ENCODE results near the gene CEP164.

Gene CEP164

DNA sequence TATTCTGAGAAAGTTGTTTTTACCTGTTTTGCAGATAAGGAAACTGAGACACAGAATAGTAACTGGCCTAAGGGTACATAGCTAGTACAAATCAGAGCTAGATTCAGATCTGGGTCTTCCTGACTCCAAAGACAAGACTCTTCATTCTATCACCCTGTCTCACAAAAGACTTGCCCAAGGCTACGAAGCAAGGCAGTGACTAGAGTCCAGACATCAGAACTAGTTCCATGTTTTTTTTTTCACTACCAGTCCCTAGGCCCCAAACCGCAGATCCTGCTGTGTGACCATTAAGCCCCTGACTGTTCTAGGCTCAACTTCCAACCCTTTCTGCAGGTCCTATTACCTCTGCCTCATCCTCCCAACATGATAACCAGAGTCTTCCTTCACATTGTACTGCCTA, 35.0 kb upstream of the CEP164 start:
- no peak for TF ChIP-seq POLR2A (IDR thresholded peaks at IDR 0.05; ENCODE audit: extremely low read depth, insufficient read length)
- TF ChIP-seq, protein P1, sequence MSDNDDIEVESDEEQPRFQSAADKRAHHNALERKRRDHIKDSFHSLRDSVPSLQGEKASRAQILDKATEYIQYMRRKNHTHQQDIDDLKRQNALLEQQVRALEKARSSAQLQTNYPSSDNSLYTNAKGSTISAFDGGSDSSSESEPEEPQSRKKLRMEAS (IDR thresholded peaks at IDR 0.05; ENCODE audit: low read depth, low read length), result no peak
- TF ChIP-seq, protein P2, sequence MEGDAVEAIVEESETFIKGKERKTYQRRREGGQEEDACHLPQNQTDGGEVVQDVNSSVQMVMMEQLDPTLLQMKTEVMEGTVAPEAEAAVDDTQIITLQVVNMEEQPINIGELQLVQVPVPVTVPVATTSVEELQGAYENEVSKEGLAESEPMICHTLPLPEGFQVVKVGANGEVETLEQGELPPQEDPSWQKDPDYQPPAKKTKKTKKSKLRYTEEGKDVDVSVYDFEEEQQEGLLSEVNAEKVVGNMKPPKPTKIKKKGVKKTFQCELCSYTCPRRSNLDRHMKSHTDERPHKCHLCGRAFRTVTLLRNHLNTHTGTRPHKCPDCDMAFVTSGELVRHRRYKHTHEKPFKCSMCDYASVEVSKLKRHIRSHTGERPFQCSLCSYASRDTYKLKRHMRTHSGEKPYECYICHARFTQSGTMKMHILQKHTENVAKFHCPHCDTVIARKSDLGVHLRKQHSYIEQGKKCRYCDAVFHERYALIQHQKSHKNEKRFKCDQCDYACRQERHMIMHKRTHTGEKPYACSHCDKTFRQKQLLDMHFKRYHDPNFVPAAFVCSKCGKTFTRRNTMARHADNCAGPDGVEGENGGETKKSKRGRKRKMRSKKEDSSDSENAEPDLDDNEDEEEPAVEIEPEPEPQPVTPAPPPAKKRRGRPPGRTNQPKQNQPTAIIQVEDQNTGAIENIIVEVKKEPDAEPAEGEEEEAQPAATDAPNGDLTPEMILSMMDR (IDR thresholded peaks at IDR 0.05; ENCODE audit: low read depth, low read length), result no peak
- TF ChIP-seq MYC (IDR thresholded peaks at IDR 0.05; ENCODE audit: low read depth, low read length), result no peak
- no peak for DNase-seq (ENCODE audit: low read depth)
- no peak overlapping the region for H3K4me3 ChIP-seq (ENCODE audit: low read depth, low read length)

DNA sequence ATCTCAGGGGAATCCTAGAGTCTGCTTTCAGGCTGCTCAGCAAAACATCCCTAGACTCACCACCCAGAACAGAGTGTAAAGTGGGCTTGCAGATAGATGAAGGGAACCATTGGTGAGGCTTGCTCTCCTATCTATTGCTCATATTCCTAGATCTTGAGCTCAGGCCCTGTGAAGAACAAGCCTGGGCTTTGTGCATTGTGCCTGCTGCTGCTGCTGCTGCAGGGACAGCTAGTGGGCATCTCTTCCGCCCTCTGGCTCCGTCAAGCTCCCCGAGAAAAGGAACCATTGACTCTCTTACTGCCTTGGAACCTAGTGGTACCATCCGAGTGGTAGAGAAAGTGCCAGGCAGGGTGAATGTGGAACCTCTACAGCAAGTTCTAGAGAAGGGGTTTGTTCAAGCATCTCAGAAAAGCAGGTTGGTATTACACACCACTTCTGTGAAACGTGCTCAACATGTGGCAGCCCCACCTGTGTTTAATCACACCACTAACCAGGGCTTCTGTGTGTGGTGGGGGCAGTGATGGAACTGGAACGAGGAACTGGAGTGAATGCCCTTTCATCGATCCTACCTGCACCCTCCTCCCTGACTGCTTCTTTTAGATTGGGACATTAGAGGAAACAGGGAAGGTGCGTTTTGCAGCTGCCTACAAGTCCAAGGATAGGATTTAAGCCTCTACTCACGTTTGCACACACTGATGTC, 32.1 kb upstream of the CEP164 start:
- DNase-seq (ENCODE audit: low read depth), result no peak
- H3K4me3 ChIP-seq (ENCODE audit: low read depth, low read length), result no peak overlapping the region
- TF ChIP-seq POLR2A (IDR thresholded peaks at IDR 0.05; ENCODE audit: extremely low read depth, insufficient read length), result no peak
- TF ChIP-seq, protein P2 (IDR thresholded peaks at IDR 0.05; ENCODE audit: low read depth, low read length), result no peak
- no peak for TF ChIP-seq MYC (IDR thresholded peaks at IDR 0.05; ENCODE audit: low read depth, low read length)
- TF ChIP-seq, protein P1 (IDR thresholded peaks at IDR 0.05; ENCODE audit: low read depth, low read length), result no peak

DNA sequence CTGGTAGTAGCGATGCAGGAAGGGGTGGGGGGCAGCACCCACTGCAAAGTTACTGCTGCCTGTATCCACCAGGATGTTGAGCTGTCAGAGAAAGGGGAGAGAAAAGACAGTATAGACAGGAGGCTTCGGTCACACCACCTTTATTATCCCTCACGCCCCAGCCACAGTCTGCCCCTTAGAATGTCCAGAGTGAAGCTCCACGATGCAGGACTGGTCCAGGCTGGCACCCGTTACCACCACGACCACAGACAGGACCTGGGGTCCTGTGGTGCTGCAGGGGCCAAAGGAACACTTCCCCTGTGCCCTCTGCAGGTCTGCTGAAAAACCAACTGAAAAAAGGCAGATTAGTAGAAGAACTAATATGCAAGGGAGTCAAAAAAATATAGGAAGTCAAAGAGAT, 30.8 kb upstream of the CEP164 start:
- no peak for DNase-seq (ENCODE audit: low read depth)
- no peak overlapping the region for H3K4me3 ChIP-seq (ENCODE audit: low read depth, low read length)
- no peak for TF ChIP-seq POLR2A (IDR thresholded peaks at IDR 0.05; ENCODE audit: extremely low read depth, insufficient read length)
- TF ChIP-seq, protein P1 (IDR thresholded peaks at IDR 0.05; ENCODE audit: low read depth, low read length), result no peak
- no peak for TF ChIP-seq MYC (IDR thresholded peaks at IDR 0.05; ENCODE audit: low read depth, low read length)
- TF ChIP-seq, protein P2 (IDR thresholded peaks at IDR 0.05; ENCODE audit: low read depth, low read length), result no peak

- no peak overlapping the region for H3K4me3 ChIP-seq (ENCODE audit: low read depth, low read length)
- no peak for DNase-seq (ENCODE audit: low read depth)
- TF ChIP-seq POLR2A (IDR thresholded peaks at IDR 0.05; ENCODE audit: extremely low read depth, insufficient read length), result no peak
- no peak for TF ChIP-seq MYC (IDR thresholded peaks at IDR 0.05; ENCODE audit: low read depth, low read length)
- TF ChIP-seq, protein P1 (IDR thresholded peaks at IDR 0.05; ENCODE audit: low read depth, low read length), result no peak
- TF ChIP-seq, protein P2 (IDR thresholded peaks at IDR 0.05; ENCODE audit: low read depth, low read length), result no peak
Observed at GRCh38 chr11:117298195-117298594, 29.5 kb upstream of the CEP164 start.

DNA sequence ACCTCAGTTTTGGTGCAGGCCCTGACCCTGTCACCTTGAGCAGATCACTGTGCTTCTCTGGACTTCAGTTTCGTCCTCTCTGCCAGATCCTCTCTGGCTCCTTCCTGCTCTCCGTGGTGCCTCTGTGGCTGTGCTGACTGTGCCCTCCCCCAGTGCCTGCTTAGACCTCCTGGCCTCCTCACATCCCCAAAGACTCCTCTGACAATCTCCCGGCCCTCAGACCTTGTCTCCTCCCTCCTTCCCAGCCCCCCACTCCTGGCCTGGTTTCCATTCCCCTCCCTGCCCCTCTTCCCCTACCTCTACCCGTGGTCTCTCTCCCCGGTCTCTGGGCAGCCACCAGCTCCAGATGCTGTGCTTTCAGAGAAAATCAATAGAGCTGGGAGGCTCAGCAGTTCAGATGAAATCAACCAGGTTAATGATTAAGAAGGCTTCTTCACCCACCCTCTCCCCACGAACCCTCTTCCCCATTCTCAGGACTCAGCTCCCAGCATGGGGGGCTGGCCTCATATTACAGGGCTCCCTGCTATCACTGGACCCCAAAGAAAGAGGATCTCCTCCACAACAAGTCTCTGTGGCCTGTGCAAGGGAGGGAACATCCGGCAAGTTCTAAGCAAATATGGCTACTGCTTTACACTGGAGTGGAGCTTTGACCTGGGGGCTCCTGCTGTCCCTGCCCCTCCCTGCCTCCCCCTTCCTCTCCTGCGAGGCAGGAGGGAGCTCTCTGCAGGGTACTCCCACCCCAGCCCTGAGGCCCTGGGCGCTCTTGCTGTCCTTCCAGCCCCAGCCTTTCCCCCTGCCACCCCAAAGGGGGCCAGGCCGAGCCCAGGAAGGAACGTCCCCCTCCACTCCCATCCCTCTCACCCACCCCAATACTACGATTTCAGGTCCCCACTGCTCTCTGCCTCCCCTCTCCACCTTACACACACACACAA, 28.0 kb upstream of the CEP164 start:
- no peak for DNase-seq (ENCODE audit: low read depth)
- no peak for TF ChIP-seq MYC (IDR thresholded peaks at IDR 0.05; ENCODE audit: low read depth, low read length)
- TF ChIP-seq POLR2A (IDR thresholded peaks at IDR 0.05; ENCODE audit: extremely low read depth, insufficient read length), result no peak
- TF ChIP-seq, protein P1 (IDR thresholded peaks at IDR 0.05; ENCODE audit: low read depth, low read length), result no peak
- TF ChIP-seq, protein P2 (IDR thresholded peaks at IDR 0.05; ENCODE audit: low read depth, low read length), result no peak
- no peak overlapping the region for H3K4me3 ChIP-seq (ENCODE audit: low read depth, low read length)
